ENCODE results near the gene TSPAN5. TPM values are rescaled to one million over a fixed set of nuclear protein-coding genes. Genes with fewer than 3 reads are reported as not detected.

Gene TSPAN5
- total and polyA plus RNA-seq, 2 donors from 2014 or later, result 6.8 to 13.8 TPM

- H3K4me1 ChIP-seq (ENCODE audit: control insufficient read depth in 2 of 3, insufficient read depth in 2 of 3, low read depth in 1 of 3, low read length in 3 of 3), result no peaks in the 10 kb centered on the region
- H3K9ac ChIP-seq (ENCODE audit: low read length in 3 of 3), result no peak overlapping the region
- no peaks in the 10 kb centered on the region for H3K36me3 ChIP-seq (ENCODE audit: control insufficient read depth in 2 of 3, insufficient read depth in 3 of 3, low read length in 3 of 3)
- DNase-seq, result no peak
- no peaks in the 10 kb centered on the region for H3K9me3 ChIP-seq (ENCODE audit: control insufficient read depth in 2 of 3, insufficient read depth in 1 of 3, low read length in 3 of 3)
- TF ChIP-seq CTCF (IDR thresholded peaks at IDR 0.05; ENCODE audit: borderline replicate concordance, extremely low read depth, insufficient read depth), result no peak
- FAIRE-seq, result no peak
- no peak overlapping the region for H3K4me3 ChIP-seq (ENCODE audit: low read length in 3 of 3)
- no peak overlapping the region for H3K27ac ChIP-seq (ENCODE audit: low read depth in 2 of 2, low read length in 2 of 2)
- H3K27me3 ChIP-seq (ENCODE audit: control insufficient read depth, insufficient read depth, low read length), result no peaks in the 10 kb centered on the region
- intact Hi-C loops (cut with DNase I), result no loop called here
These were observed 155.8 kb downstream of the TSPAN5 start for GRCh38 chr4:98502624-98503023.

GRCh38 chr4:98502031-98502430 is 156.4 kb downstream of the TSPAN5 start:
- no peaks in the 10 kb centered on the region for H3K9me3 ChIP-seq (ENCODE audit: control insufficient read depth in 2 of 3, insufficient read depth in 1 of 3, low read length in 3 of 3)
- TF ChIP-seq CTCF (IDR thresholded peaks at IDR 0.05; ENCODE audit: borderline replicate concordance, extremely low read depth, insufficient read depth), result no peak
- intact Hi-C loops (cut with DNase I), result no loop called here
- no peak overlapping the region for H3K9ac ChIP-seq (ENCODE audit: low read length in 3 of 3)
- no peaks in the 10 kb centered on the region for H3K4me1 ChIP-seq (ENCODE audit: control insufficient read depth in 2 of 3, insufficient read depth in 2 of 3, low read depth in 1 of 3, low read length in 3 of 3)
- no peaks in the 10 kb centered on the region for H3K36me3 ChIP-seq (ENCODE audit: control insufficient read depth in 2 of 3, insufficient read depth in 3 of 3, low read length in 3 of 3)
- no peak for DNase-seq
- no peaks in the 10 kb centered on the region for H3K27me3 ChIP-seq (ENCODE audit: control insufficient read depth, insufficient read depth, low read length)
- no peak for FAIRE-seq
- H3K4me3 ChIP-seq (ENCODE audit: low read length in 3 of 3), result no peak overlapping the region
- no peak overlapping the region for H3K27ac ChIP-seq (ENCODE audit: low read depth in 2 of 2, low read length in 2 of 2)

GRCh38 chr4:98501383-98501782 is 157.0 kb downstream of the TSPAN5 start:
- Histone ChIP-seq H3K36me3 (ENCODE audit: control insufficient read depth in 2 of 3, insufficient read depth in 3 of 3, low read length in 3 of 3) (no peaks in the 10 kb centered on the region), H3K27ac (ENCODE audit: low read depth in 2 of 2, low read length in 2 of 2) (no peak overlapping the region), H3K9me3 (ENCODE audit: control insufficient read depth in 2 of 3, insufficient read depth in 1 of 3, low read length in 3 of 3) (no peaks in the 10 kb centered on the region), H3K9ac (ENCODE audit: low read length in 3 of 3) (no peak overlapping the region), H3K27me3 (ENCODE audit: control insufficient read depth, insufficient read depth, low read length) (no peaks in the 10 kb centered on the region), H3K4me3 (ENCODE audit: low read length in 3 of 3) (no peak overlapping the region), H3K4me1 (ENCODE audit: control insufficient read depth in 2 of 3, insufficient read depth in 2 of 3, low read depth in 1 of 3, low read length in 3 of 3) (no peaks in the 10 kb centered on the region)
- intact Hi-C loops (cut with DNase I), result no loop called here
- DNase-seq, result no peak
- no peak for FAIRE-seq
- TF ChIP-seq CTCF (IDR thresholded peaks at IDR 0.05; ENCODE audit: borderline replicate concordance, extremely low read depth, insufficient read depth), result no peak

GRCh38 chr4:98498774-98499173 is 159.6 kb downstream of the TSPAN5 start:
- FAIRE-seq, result no peak
- Histone ChIP-seq H3K4me1 (ENCODE audit: control insufficient read depth in 2 of 3, insufficient read depth in 2 of 3, low read depth in 1 of 3, low read length in 3 of 3) (no peaks in the 10 kb centered on the region), H3K27me3 (ENCODE audit: control insufficient read depth, insufficient read depth, low read length) (no peaks in the 10 kb centered on the region), H3K27ac (ENCODE audit: low read depth in 2 of 2, low read length in 2 of 2) (no peak overlapping the region), H3K36me3 (ENCODE audit: control insufficient read depth in 2 of 3, insufficient read depth in 3 of 3, low read length in 3 of 3) (no peaks in the 10 kb centered on the region), H3K4me3 (ENCODE audit: low read length in 3 of 3) (no peak overlapping the region), H3K9me3 (ENCODE audit: control insufficient read depth in 2 of 3, insufficient read depth in 1 of 3, low read length in 3 of 3) (no peaks in the 10 kb centered on the region), H3K9ac (ENCODE audit: low read length in 3 of 3) (no peak overlapping the region)
- no peak for DNase-seq
- TF ChIP-seq CTCF (IDR thresholded peaks at IDR 0.05; ENCODE audit: borderline replicate concordance, extremely low read depth, insufficient read depth), result no peak
- intact Hi-C loops (cut with DNase I), result no loop called here
